Cardiac fibroblast (primary cell): ENCODE data around the gene BRD3.
"Not testable (repeated sequence)": the region's sequence is repeated elsewhere in the genome, so short reads cannot be mapped to it uniquely, and the experiment has no call there.

Experiments used
- DNase-seq, 2 donors: peaks; one replicate each; pipeline versions ENCODE4 v3.0.0 to v3.0.0-alpha.2; 2010; ENCODE audit warnings: low read depth in 2 of 2
- H3K4me3 ChIP-seq, 2 donors: replicated peaks in 1 of 2; 1 replicate in 1 of 2; 2 replicates in 1 of 2; pipeline ENCODE4 v1.5.1; 2011; ENCODE audit warnings: low read depth in 2 of 2, low read length in 2 of 2, mild to moderate bottlenecking in 2 of 2, moderate library complexity in 1 of 2
- CTCF ChIP-seq: IDR thresholded peaks from one replicate; pipeline ENCODE4 v1.5.1; 2011; ENCODE audit warnings: low read depth, mild to moderate bottlenecking, low read length, inconsistent platforms

BRD3 gene

GRCh38 chr9:134099123-134099761 lies 31.4 kb upstream of the BRD3 start:
- DNase-seq, result peak; percentile 38 to 59

GRCh38 chr9:134089972-134090371 lies 22.1 kb upstream of the BRD3 start:
- DNase-seq, result no peak
- no peak overlapping the region for H3K4me3 ChIP-seq
- no peak for TF ChIP-seq CTCF

More at GRCh38 chr9:134099123-134099761, 31.4 kb upstream of the BRD3 start:
- TF ChIP-seq CTCF, result peak; percentile 77
- no peak overlapping the region for H3K4me3 ChIP-seq

- no peak overlapping the region for H3K4me3 ChIP-seq
- no peak for TF ChIP-seq CTCF
- DNase-seq, result no peak
Observed at GRCh38 chr9:134088063-134088725, 20.4 kb upstream of the BRD3 start.

DNA sequence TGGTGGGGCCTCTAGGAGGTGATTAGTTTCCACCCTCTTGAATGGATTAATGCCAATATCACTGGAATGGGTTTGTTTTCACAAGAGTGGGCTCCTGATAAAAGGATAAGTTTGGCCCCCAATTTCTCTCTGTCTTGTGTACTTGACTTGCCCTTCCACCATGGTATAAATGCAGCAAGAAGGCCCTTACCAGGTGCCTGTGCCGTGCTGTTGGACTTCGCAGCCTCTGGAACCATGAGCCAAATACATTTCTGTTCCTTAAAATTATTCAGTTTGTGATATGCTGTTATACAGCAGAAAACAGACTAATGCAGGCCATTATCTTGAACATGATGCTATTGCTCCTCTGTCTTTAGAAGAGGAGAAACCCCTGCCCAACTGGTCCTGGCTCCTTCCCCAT lies 17.8 kb upstream of the BRD3 start:
- TF ChIP-seq CTCF, result no peak
- no peak for DNase-seq
- H3K4me3 ChIP-seq, result no peak overlapping the region

- no peak for DNase-seq
- no peak for TF ChIP-seq CTCF
- no peak overlapping the region for H3K4me3 ChIP-seq
Observed at GRCh38 chr9:134083451-134083850, 15.6 kb upstream of the BRD3 start.

- H3K4me3 ChIP-seq, result no peak overlapping the region
- no peak for DNase-seq
- TF ChIP-seq CTCF, result no peak
Observed at GRCh38 chr9:134076644-134077043, 8.8 kb upstream of the BRD3 start.

- not testable (repeated sequence) for H3K4me3 ChIP-seq, DNase-seq
Observed at GRCh38 chr9:134075689-134076088, 7.9 kb upstream of the BRD3 start.
